ENCODE data around the gene IFT74.

- TF ChIP-seq SP1 (IDR thresholded peaks at IDR 0.05) (no peak), BHLHE40 (IDR thresholded peaks at IDR 0.05; ENCODE audit: borderline replicate concordance) (no peak)
These were observed 49.3 kb downstream of the IFT74 start, which contains the start of gene LRRC19 for GRCh38 chr9:27005491-27005890.

Data from HEK293T (cell line).